KMS-11 (cell line): Measurements from ENCODE around the gene FCN1.

Source experiments
- H2AFZ ChIP-seq: fragments of 200-600 bp; sonication (generic); 2 replicates; pipeline ENCODE4 v1.6.1; 2016; ENCODE audit warnings: antibody characterized with exemption, mixed run types, low read depth
- H3K27ac ChIP-seq: fragments of 200-600 bp; sonication (generic); 2 replicates; pipeline ENCODE4 v1.6.1; 2016; ENCODE audit warnings: mild to moderate bottlenecking, mixed run types
- H3K27me3 ChIP-seq: fragments of 200-600 bp; sonication (generic); 2 replicates; pipeline ENCODE4 v1.6.1; 2017; ENCODE audit warnings: mild to moderate bottlenecking, low read depth, mixed run types, moderate library complexity; ENCODE audit not compliant: insufficient read depth
- H3K36me3 ChIP-seq: fragments of 200-600 bp; sonication (generic); 2 replicates; pipeline ENCODE4 v1.6.1; 2017; ENCODE audit warnings: mild to moderate bottlenecking, mixed run types; ENCODE audit not compliant: insufficient read depth
- H3K4me1 ChIP-seq: fragments of 200-600 bp; sonication (generic); 2 replicates; pipeline ENCODE4 v1.6.1; 2016; ENCODE audit warnings: mild to moderate bottlenecking, low read depth, mixed run types; ENCODE audit not compliant: poor library complexity, severe bottlenecking
- H3K4me2 ChIP-seq: fragments of 200-600 bp; sonication (generic); 2 replicates; pipeline ENCODE4 v1.7.0; 2016; ENCODE audit warnings: mild to moderate bottlenecking, mixed run types
- H3K4me3 ChIP-seq: fragments of 200-600 bp; sonication (generic); IDR thresholded peaks from 2 replicates; pipeline ENCODE4 v1.6.1; 2017; ENCODE audit warnings: low read depth, low read length, mixed read lengths; ENCODE audit not compliant: insufficient read depth
- H3K79me2 ChIP-seq: fragments of 200-600 bp; sonication (generic); 2 replicates; pipeline ENCODE4 v1.6.1; 2016; ENCODE audit warnings: low read depth, mixed run types; ENCODE audit not compliant: insufficient read depth
- H3K9ac ChIP-seq: fragments of 200-600 bp; sonication (generic); 2 replicates; pipeline ENCODE4 v1.6.1; 2016; ENCODE audit warnings: mild to moderate bottlenecking, mixed run types
- H4K20me1 ChIP-seq: fragments of 200-600 bp; sonication (generic); 2 replicates; pipeline ENCODE4 v1.6.1; 2016; ENCODE audit warnings: mild to moderate bottlenecking, mixed run types; ENCODE audit not compliant: insufficient read depth
- TF ChIP-seq, protein P1 (sequence below): fragments of 200-600 bp; sonication (generic); conservative IDR thresholded peaks from 2 replicates; pipeline ENCODE4 v1.6.1; 2017; ENCODE audit warnings: low read depth, mild to moderate bottlenecking, antibody characterized with exemption, low read length, moderate library complexity, mixed read lengths

FCN1 gene

DNA sequence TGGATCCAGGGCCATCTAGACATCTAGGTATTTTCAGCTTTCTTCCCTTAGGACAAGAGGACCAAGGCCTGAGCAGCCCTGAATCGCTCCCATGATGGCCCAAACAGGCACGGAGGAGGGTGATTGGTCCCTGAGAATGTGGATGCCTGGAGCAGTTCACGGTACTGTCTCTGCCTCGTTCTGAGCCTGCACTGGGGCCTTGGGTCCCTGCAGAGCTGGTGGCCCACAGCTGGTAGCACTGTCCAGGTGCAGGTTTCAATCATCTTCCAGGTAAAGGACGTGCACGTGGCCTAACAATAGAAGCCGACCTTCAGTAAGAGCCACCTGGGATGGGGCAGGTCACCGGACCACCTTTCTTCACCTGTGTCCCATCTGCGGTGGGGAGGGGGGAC is 19.4 kb upstream of the FCN1 start:
- Histone ChIP-seq H3K79me2 (no peaks in the 10 kb centered on the region), H3K27me3 (peaks cover 50% of the 10 kb centered on the region), H2AFZ (no peak overlapping the region), H4K20me1 (no peaks in the 10 kb centered on the region), H3K27ac (no peak overlapping the region), H3K4me1 (no peaks in the 10 kb centered on the region), H3K36me3 (no peaks in the 10 kb centered on the region), H3K9ac (no peak overlapping the region), H3K4me2 (no peak overlapping the region), H3K4me3 (no peak overlapping the region)
- TF ChIP-seq, protein P1, sequence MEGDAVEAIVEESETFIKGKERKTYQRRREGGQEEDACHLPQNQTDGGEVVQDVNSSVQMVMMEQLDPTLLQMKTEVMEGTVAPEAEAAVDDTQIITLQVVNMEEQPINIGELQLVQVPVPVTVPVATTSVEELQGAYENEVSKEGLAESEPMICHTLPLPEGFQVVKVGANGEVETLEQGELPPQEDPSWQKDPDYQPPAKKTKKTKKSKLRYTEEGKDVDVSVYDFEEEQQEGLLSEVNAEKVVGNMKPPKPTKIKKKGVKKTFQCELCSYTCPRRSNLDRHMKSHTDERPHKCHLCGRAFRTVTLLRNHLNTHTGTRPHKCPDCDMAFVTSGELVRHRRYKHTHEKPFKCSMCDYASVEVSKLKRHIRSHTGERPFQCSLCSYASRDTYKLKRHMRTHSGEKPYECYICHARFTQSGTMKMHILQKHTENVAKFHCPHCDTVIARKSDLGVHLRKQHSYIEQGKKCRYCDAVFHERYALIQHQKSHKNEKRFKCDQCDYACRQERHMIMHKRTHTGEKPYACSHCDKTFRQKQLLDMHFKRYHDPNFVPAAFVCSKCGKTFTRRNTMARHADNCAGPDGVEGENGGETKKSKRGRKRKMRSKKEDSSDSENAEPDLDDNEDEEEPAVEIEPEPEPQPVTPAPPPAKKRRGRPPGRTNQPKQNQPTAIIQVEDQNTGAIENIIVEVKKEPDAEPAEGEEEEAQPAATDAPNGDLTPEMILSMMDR = no peak

DNA sequence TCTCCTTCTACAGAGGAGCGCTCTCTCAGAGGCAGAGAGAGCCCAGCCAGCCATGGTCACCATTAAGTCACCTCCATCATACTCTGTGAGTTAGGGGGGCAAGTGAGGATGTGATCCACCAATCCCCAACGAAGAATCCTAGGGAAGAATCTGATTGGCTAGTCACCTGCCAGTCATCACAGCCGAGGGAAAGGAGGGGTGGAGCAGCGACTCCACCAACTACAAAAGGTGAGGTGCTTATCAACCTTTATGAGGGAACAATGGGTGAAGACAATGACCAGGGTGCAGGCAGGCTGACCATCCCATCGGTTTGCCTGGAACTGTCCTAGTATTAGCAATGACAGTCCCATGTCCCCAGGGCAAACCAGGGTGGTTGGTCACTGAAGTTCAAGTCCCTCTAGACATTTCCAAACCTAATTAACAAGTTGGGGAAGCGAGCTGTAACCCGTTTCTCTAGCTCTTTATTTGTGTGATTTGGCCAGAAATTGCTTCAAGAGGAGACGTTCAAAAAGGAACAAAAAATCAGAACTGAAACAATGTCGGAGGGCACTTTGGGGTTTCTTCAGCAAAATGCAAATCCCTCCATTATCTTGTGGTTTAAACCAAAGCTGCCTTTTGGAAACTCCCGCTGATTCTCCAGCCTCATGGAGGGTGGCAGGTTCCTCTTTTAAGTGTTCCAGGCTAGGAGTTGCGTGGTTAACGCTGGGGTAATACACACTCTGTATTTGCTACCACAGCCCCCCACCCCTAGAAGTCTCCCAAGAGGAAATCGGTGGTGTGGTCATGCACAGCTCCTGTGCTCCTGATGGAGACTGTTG is 18.8 kb upstream of the FCN1 start:
- Histone ChIP-seq H3K27ac (no peak overlapping the region), H3K27me3 (peaks cover 53% of the 10 kb centered on the region), H4K20me1 (no peaks in the 10 kb centered on the region), H3K36me3 (no peaks in the 10 kb centered on the region), H3K79me2 (no peaks in the 10 kb centered on the region), H3K4me3 (no peak overlapping the region), H2AFZ (no peak overlapping the region), H3K4me1 (no peaks in the 10 kb centered on the region), H3K4me2 (no peak overlapping the region), H3K9ac (no peak overlapping the region)
- TF ChIP-seq, protein P1 = no peak

DNA sequence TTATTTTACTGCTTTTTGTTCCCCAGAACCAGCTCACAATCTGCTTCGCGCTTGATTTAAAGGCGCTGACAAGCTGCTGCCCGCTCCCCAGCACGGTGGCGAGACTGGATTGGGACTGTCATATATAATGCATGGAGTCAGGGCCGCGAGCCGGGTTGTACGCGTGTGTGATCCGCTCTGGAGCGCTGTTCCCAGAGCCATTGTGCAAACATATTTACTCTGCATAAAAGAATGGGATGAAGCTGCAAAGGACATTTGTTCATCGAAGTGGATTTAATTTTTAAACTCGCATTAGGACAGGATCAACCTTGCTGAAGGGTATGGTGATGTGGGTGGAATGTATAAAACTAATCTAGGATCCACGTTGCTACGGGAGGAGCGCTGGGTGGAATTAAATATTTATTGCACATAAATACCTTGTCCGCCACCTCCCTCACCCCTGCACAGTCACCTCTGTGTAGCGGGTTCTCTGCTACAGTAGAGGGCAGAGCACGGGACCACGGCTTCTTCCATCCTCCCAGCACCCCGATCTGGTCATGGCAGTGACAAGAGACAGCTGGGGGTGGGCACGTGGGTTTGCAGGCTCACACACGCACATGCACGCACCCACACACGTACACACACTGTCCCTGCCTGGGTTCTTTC is 18.1 kb upstream of the FCN1 start:
- no peaks in the 10 kb centered on the region for H4K20me1 ChIP-seq
- H3K4me3 ChIP-seq = no peak overlapping the region
- H3K4me2 ChIP-seq = no peak overlapping the region
- no peaks in the 10 kb centered on the region for H3K4me1 ChIP-seq
- peaks cover 56% of the 10 kb centered on the region for H3K27me3 ChIP-seq
- no peaks in the 10 kb centered on the region for H3K79me2 ChIP-seq
- H3K27ac ChIP-seq = no peak overlapping the region
- no peak overlapping the region for H2AFZ ChIP-seq
- TF ChIP-seq, protein P1 = no peak
- H3K36me3 ChIP-seq = no peaks in the 10 kb centered on the region
- no peak overlapping the region for H3K9ac ChIP-seq

DNA sequence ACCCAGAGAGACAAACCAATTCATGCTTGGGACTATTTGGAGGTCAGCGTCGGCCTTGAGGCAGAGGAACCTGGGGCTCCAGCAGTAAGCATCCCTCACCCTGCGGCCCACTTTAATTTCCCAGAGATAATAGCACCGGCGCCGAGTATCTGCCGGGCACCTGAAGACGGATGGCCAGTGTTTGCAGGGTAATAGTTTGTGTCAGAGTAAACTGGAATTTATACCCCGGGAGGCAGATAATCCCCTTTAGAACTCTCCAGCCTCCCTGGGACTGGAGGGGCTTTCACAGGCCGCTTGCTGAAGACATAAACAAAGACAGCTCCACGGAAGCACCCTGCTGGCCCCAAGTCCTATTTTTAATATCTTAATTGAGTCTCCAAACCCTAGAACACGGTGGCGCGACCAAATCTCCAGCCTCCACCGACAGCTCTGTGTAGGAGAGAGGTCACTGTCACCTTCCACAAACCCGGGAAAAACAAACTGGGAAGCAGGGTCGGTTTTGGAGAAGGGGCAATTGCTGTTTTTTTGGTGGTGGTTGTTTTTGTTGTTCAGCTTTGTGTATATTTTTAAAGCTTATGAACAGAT is 17.4 kb upstream of the FCN1 start:
- no peak overlapping the region for H3K4me3 ChIP-seq
- TF ChIP-seq, protein P1 = no peak
- no peaks in the 10 kb centered on the region for H3K36me3 ChIP-seq
- H4K20me1 ChIP-seq = no peaks in the 10 kb centered on the region
- no peak overlapping the region for H3K9ac ChIP-seq
- no peaks in the 10 kb centered on the region for H3K4me1 ChIP-seq
- H3K27me3 ChIP-seq = peaks cover 56% of the 10 kb centered on the region
- H2AFZ ChIP-seq = no peak overlapping the region
- no peak overlapping the region for H3K27ac ChIP-seq
- H3K79me2 ChIP-seq = no peaks in the 10 kb centered on the region
- no peak overlapping the region for H3K4me2 ChIP-seq
